Mucosa of rectum (tissue), 2 donors: ENCODE results near the gene ADARB2.

Experiments used
- H3K27ac ChIP-seq, 2 donors: one replicate each; pipeline ENCODE4 v1.7.0; 2013; ENCODE audit warnings: inconsistent platforms in 2 of 2, low read depth in 2 of 2, low read length in 2 of 2
- H3K27me3 ChIP-seq, 2 donors: one replicate each; pipeline ENCODE4 v1.7.0; 2013; ENCODE audit warnings: low read length in 2 of 2; ENCODE audit not compliant: control insufficient read depth in 2 of 2, insufficient read depth in 2 of 2
- H3K36me3 ChIP-seq, 2 donors: one replicate each; pipeline ENCODE4 v1.7.0; 2013; ENCODE audit warnings: low read length in 2 of 2; ENCODE audit not compliant: control insufficient read depth in 2 of 2, insufficient read depth in 2 of 2
- H3K4me1 ChIP-seq, 2 donors: one replicate each; pipeline ENCODE4 v1.7.0; 2013; ENCODE audit warnings: low read length in 2 of 2, mild to moderate bottlenecking in 1 of 2; ENCODE audit not compliant: control insufficient read depth in 2 of 2, insufficient read depth in 2 of 2
- H3K4me3 ChIP-seq, 2 donors: one replicate each; pipeline ENCODE4 v1.7.0; 2013; ENCODE audit warnings: low read length in 2 of 2
- H3K9ac ChIP-seq, 2 donors: one replicate each; pipeline ENCODE4 v1.7.0; 2013; ENCODE audit warnings: low read length in 2 of 2, low read depth in 1 of 2, mild to moderate bottlenecking in 1 of 2
- H3K9me3 ChIP-seq, 2 donors: one replicate each; pipeline ENCODE4 v1.7.0; 2013; ENCODE audit warnings: low read length in 2 of 2; ENCODE audit not compliant: control insufficient read depth in 2 of 2
- donor health status: healthy.
- donor health status: Normal muscosa, but diverticular disease.

The ADARB2 gene

GRCh38 chr10:1241322-1241890 is 495.9 kb downstream of the ADARB2 start:
- Histone ChIP-seq H3K36me3 (no peaks in the 10 kb centered on the region), H3K27me3 (peaks cover 5 to 6% of the 10 kb centered on the region in 2 donors), H3K9me3 (no peaks in the 10 kb centered on the region), H3K9ac (no peak overlapping the region), H3K27ac (no peak overlapping the region), H3K4me3 (no peak overlapping the region), H3K4me1 (no peaks in the 10 kb centered on the region)

- H3K27ac ChIP-seq, result no peak overlapping the region
These were observed 497.0 kb downstream of the ADARB2 start for GRCh38 chr10:1240341-1240775.

DNA sequence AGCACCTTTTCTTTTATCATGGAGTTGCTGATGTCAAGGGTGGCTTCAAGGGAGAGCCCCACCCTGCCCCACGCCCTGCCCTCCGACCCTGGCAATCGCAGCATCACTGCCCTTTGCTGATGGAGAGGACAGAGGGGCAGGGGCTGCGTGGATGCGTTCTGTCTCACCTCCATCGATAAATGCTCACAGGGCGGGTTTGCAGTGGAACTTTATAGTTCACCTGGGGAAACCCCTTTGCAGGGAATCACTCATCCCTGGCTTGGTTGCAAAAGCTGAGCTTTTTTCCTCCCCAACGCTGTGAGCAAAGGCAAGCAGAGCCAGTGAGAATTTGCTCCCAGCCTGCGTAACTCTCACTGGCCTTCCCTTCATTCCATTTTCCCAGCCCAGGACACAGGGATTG is 504.3 kb downstream of the ADARB2 start:
- no peak overlapping the region for H3K9ac ChIP-seq
- H3K27ac ChIP-seq, result no peak overlapping the region

More at GRCh38 chr10:1240341-1240775, 497.0 kb downstream of the ADARB2 start:
- H3K9me3 ChIP-seq, result no peaks in the 10 kb centered on the region
- no peak overlapping the region for H3K4me3 ChIP-seq
- H3K4me1 ChIP-seq, result no peaks in the 10 kb centered on the region
- H3K36me3 ChIP-seq, result no peaks in the 10 kb centered on the region
- H3K27me3 ChIP-seq, result peaks cover 5 to 6% of the 10 kb centered on the region in 2 donors
- H3K9ac ChIP-seq, result no peak overlapping the region

GRCh38 chr10:1232164-1232911 is 505.0 kb downstream of the ADARB2 start:
- H3K4me1 ChIP-seq, result no peaks in the 10 kb centered on the region
- H3K9ac ChIP-seq, result no peak overlapping the region

More for the DNA sequence above, 504.3 kb downstream of the ADARB2 start:
- no peaks in the 10 kb centered on the region for H3K36me3 ChIP-seq
- no peak overlapping the region for H3K4me3 ChIP-seq
- H3K9me3 ChIP-seq, result no peaks in the 10 kb centered on the region
- no peaks in the 10 kb centered on the region for H3K4me1 ChIP-seq
- H3K27me3 ChIP-seq, result no peaks in the 10 kb centered on the region

DNA sequence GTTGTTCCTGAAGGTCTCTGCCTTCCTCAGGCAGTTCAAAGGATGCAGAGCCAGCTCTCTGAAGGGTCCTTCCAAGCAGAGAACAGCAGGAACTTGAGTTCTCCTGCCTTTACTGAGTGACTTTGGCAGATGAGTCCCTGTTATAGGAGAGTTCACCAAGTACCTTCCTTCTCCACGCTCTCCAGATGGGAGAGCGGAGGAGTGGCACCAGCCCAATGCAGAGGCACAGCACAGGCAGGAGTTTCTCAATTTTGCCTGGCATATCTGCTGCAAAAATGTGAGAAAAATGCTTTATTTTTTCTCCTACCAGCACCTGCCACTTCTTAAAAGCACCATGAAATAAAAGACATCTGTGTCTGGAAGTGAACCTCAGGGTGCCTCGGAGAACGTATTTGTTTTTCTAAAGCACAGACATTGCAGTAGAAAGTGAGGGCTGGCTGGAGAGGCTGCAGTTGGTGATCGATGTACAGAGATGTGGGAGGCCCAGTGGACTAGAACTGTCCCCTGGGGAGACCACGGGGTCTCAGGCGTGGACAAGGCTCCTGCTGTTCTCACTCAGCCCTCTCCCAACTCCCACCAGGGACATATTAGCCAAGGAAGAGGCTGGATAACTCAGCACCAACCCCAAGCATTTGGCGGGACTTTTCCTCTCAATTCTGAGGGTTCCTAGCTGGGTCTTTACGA is 506.6 kb downstream of the ADARB2 start:
- Histone ChIP-seq H3K9me3 (no peaks in the 10 kb centered on the region), H3K27ac (no peak overlapping the region), H3K27me3 (no peaks in the 10 kb centered on the region), H3K4me3 (no peak overlapping the region), H3K36me3 (no peaks in the 10 kb centered on the region), H3K4me1 (no peaks in the 10 kb centered on the region), H3K9ac (no peak overlapping the region)

More at GRCh38 chr10:1232164-1232911, 505.0 kb downstream of the ADARB2 start:
- Histone ChIP-seq H3K27ac (no peak overlapping the region), H3K4me3 (no peak overlapping the region), H3K27me3 (no peaks in the 10 kb centered on the region), H3K36me3 (no peaks in the 10 kb centered on the region), H3K9me3 (no peaks in the 10 kb centered on the region)

- Histone ChIP-seq H3K9ac (no peak overlapping the region), H3K4me3 (no peak overlapping the region), H3K27ac (no peak overlapping the region), H3K9me3 (no peaks in the 10 kb centered on the region), H3K36me3 (no peaks in the 10 kb centered on the region), H3K27me3 (no peaks in the 10 kb centered on the region), H3K4me1 (no peaks in the 10 kb centered on the region)
These were observed 507.2 kb downstream of the ADARB2 start for GRCh38 chr10:1230138-1230537.

DNA sequence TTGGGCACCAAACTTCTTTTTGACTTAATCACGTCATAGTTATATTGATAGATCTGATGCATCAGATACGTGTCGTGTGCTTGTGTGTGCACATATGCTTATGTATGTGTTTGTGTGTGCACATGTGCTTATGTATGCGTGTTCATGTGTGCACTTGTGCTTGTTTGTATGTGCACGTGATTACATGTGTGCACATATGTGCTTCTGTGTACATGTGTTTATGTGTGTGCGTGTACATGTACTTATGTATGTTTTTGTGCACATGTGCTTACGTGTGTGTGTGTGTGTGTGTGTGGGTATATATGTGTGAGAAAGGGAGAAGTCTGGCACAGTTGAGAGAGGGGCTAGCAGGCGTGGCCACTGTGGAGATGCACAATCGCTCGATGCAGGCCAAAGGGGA is 507.8 kb downstream of the ADARB2 start:
- Histone ChIP-seq H3K4me3 (no peak overlapping the region), H3K9me3 (no peaks in the 10 kb centered on the region), H3K27me3 (no peaks in the 10 kb centered on the region), H3K36me3 (no peaks in the 10 kb centered on the region), H3K4me1 (no peaks in the 10 kb centered on the region), H3K27ac (no peak overlapping the region), H3K9ac (no peak overlapping the region)

DNA sequence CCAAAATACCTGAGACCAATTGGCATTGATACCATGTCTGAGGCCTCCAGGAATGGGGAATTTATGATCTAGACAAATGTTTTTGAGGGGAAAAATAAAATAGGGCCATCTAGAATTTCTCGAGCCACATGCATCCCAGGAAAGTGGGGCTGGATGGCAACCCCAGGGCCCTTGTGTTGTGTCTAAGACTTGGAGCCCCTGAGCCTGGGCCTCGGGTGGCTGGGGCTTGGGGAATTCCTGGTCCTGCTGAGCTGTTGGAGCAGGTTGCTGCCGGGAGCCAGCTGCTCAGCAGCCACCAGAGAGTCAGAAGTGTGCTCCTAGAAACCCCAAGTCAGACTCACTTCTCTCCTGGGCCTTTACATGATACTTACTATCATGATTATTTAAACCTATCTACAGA is 508.2 kb downstream of the ADARB2 start:
- Histone ChIP-seq H3K9me3 (no peaks in the 10 kb centered on the region), H3K27ac (no peak overlapping the region), H3K36me3 (no peaks in the 10 kb centered on the region), H3K27me3 (no peaks in the 10 kb centered on the region), H3K4me3 (no peak overlapping the region), H3K4me1 (no peaks in the 10 kb centered on the region), H3K9ac (no peak overlapping the region)

- Histone ChIP-seq H3K9ac (no peak overlapping the region), H3K27me3 (no peaks in the 10 kb centered on the region), H3K4me3 (no peak overlapping the region), H3K27ac (no peak overlapping the region), H3K36me3 (no peaks in the 10 kb centered on the region), H3K9me3 (no peaks in the 10 kb centered on the region), H3K4me1 (no peaks in the 10 kb centered on the region)
These were observed 508.8 kb downstream of the ADARB2 start for GRCh38 chr10:1228467-1228975.
